Stimulated activated CD8-positive, alpha-beta memory T cell treated with anti-CD3 and anti-CD28 coated beads, Interleukin-2, amount 100 ng/mL, for 48 hours (primary cell): ENCODE measurements around the gene ATP7B.

Source experiments
- DNase-seq, 2 donors: peaks; one replicate each; pipeline ENCODE4 v3.0.0-alpha.2; 2020; ENCODE audit warnings: low read depth in 2 of 2

The ATP7B gene

DNA sequence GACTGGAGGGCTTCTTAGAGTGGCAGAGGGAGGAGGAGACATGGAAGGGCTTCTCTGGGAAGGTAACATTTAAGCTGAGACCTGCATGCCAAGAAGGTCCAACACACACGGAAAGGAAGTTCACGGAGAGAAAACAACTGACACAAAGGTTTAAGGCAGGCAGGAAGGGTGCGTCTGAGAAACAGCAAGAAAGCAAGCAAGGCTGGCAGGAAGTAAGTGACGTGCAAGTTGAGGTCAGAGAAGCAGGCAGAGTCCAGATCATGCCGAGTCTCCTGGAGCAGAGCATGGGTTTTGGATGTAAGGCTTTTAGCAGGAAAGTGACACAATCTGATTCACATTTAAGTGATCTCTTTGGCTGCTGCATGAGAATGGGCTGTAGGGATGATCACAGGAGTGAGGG is 60.5 kb downstream of the ATP7B start:
- no peak for DNase-seq

DNA sequence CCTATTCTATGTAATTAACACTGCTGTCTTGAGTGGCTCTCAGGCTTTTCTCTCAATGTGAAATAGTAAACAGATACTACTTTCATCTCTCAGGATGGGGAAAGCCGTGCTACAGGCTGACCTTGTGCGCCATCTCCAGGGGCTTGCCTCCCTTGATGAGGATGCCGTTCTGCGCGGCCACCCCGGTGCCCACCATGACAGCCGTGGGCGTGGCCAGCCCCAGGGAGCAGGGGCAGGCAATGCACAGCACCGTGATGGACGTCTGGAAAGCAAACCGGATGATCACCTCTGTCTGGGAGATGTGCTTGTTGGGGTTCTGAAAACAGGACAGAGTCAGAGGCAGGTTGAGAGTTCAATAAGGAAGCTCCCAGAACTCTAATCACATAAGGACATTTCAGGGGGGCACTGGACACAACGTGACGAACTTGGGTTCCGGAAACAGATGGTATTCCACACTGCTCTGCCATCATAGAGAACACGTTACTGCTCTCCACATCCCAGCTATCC is 65.0 kb downstream of the ATP7B start:
- no peak for DNase-seq

DNA sequence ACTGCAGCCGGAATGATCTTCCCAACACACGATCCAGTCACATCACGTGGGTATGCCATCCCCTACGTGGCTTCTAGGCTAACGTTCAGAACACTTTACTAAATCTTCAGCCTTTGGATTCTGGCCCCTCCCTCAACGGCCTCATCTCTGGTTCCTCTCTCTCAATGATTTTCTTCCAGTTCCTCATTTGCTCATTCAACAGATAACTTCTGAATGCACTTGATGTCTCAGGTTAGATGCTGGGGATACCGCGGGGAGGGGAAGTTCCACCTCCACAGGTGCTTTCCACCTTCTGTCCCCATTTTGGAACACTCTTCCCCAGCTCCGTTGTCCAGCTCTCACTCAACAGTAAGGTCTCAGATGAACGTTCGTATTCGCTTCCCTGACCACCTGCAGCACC is 66.1 kb downstream of the ATP7B start:
- DNase-seq = no peak

DNA sequence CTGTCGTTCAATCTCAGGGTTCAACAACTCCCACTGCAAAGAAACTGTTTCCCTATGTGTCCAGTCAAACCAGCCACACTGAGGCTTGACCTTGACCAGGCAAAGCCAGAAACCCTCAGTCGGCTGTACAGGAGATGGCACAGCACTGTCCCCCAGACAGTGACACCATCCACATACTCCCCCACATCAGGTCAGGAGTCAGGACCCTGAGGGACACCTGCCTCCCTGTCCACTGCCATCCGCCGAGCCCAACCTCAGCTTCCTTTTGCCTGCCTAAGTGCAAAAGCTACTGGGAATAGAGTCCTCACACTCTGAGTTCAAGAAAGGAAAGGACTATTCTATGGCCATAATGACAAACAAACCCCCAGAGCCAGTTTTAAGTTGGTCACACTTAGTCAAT is 66.8 kb downstream of the ATP7B start:
- no peak for DNase-seq

DNA sequence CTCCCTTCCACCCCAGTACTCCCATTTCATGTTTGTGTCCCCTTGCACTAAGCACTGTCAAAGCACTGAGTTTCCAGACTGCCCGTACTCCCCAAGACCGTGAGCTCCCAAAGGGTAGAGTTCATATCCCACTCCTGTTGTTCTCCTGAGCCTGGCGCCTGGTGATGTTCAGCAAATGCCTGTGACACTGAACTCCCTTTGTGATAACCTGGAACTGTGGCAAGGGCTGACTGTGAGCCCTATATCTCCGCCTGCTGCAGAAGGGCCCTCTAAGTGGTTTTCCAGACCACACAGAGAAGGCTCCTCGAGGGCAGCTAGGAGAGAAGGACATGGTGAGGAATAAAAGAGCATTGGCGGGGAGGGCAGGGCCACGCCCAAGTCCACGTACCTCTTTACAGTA is 67.5 kb downstream of the ATP7B start:
- DNase-seq = no peak

DNA sequence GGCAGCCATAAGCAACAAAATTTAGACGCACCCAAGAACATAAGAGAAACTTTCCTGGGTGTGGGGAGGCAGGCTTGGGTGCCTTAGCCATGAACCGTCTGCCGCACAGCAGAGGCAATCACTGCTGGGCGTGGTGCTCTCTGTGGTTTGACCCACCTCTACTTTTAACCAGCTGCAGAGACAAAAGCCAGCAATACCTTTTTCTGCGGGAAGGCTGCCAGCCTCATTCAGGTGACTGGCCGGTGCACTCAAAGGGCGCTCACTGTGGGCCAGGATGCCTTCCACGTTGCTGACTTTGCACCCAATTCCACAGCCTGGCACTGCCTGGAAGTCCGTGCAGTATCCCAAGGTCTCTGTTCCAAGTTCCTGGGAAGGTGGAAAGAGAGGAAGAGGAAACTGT is 69.1 kb downstream of the ATP7B start:
- DNase-seq = no peak

DNA sequence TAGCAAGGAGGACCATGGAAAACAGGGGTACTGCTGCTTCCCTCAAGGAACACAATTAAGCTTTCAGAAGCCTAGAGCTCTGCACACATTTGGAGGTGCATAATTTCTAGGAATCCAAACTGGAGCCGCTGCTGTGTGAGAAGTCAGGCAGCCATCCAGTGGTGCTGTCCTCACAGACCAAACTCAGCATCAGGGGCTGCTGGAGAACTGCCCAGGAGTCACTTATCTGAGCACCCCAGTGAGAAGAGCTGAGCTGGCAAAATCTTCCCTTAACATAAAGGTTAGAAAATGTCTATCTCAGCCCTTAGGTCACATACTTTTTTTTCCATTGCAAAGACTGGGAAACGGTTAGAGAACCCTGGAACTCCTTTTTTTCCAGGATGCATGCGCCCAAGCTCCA is 72.8 kb downstream of the ATP7B start:
- DNase-seq = no peak

DNA sequence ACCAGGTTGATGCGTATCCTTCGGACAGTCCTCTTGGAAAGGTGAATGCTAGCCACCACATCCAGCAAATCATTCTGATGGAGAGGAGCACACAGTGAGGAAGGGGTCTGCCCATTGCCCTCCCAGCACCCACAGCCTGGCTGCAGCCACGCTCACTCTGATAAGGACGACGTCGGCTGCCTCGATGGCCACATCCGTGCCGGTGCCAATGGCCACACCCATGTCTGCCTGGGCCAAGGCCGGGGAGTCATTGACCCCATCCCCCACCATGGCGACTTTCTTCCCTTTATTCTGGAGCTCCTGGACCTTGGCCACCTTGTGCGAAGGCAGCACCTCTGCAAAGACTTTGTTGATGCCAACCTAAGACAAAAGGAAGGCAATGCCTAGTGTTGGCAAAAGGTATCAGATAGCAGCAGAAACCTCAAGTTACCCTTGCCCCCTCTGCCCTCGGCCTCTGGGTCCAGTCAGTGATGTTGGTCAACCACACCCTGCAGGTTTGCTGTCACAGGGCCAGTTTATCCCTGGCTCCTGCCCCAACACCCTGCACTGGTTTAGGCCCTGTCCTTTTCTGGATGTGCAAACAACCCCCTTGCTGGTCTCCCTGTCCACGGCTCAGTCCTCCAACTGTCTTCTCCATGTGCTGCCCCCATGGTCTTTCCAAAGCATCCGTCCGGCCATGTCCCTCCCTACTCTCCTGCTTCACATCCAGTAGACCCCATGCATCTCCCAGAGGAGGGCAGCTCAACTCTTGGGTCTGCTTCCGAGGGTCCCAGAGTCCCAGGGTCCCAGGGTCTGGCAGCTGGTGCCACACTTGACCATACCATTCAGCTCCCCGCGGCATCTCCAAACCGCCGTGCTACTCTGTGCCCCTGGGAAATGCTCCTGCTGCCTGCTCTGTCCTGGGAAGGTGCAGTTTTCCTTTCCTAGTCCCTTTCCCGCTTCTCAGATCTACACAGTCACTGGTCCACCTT is 73.6 kb downstream of the ATP7B start:
- no peak for DNase-seq

DNA sequence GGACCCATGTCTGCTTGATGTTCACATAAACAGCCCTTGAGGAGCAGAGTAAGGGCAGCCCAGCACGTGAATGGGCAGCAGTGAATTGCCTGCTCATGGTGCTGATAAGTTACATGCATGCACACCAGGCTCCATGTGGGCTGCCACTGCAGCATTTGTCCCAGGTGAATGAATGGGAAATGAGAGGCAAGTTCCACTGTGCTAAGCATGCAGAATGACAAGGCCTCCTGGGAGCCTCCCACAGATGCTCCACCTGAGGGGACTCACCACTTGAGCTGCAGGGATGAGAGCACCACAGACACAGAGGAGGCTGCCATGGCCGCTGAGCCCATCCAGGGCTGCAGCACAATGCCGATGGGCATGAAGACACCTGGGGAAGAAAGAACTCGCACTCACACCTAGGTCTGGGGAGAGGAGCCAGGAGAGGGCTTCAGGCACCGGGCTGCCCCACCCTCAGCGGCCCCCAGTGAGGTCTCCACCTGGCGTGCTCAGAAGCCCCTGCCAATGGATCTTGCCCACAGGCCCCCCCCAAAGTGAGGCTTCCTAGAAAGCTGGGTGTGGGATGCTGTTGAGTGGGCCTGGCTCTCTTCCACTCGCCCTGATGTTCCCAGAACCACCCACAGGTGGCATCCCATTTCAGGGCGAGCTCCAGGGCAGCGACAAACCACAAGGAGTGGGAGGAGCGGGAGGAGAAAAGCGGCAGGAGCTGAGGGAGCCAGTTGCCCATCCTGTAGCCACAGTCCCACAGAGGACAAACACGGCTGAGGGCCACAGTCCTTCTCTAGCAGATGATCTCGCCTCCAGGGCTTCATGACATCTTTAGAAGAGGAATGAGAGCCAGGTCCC is 75.7 kb downstream of the ATP7B start:
- no peak for DNase-seq

DNA sequence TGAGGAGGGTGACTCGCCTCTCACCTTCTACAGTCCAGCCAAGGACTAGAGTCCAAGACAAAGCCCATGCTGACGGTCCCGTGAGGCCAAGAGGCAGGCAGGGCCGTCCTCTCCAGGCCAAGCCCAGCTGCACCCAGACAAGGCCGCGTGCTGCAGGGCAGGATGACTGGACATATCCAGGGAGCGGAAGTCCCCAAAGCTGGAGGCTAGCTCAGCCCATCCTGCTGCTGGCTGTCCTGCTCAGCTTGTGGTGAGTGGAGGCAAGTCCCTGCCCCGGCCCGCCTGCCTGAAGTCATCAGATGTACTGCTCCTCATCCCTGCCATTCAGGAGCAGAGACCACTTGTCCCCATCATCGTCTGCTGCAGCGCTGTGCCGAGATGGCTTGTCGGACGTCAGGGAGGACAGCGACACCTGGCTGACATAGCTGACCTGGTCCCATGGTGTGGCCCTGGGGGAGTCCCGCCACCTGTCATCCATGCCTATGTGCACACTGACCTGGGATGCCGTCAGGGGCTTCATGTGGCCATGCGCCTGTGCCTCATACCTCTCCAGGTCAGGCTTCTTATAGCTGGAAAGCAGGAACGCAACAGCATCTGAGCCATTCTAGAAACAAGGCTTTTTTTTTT is 76.7 kb downstream of the ATP7B start:
- DNase-seq = no peak

DNA sequence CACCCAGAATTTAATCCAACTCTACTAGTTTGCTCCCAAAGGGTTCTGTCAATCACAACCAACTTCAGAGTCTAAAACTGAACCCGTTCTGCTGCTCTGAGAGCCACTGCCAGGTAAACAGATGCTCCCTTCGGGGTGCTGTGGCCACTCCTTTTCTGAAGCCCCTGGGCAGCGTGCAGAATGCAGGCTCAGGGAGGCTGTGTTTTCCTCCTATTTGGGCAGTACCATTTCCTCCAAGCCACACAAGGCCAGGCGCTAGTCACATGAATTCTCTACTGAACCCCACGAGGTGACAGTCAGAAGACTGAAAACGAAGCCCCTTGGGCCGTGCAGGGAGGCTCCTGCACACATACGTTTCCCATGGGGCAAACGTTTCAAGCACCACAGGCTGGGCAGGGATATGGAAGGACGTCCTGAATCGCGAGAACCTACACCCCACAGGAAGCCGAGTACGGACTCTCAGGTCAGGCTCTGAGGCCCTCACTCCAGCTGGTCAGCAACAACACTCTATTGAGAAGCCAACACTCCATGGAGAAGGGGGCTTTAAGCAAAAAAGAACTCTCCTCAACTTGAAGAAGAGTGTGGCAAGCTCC is 77.7 kb downstream of the ATP7B start:
- DNase-seq = no peak

DNA sequence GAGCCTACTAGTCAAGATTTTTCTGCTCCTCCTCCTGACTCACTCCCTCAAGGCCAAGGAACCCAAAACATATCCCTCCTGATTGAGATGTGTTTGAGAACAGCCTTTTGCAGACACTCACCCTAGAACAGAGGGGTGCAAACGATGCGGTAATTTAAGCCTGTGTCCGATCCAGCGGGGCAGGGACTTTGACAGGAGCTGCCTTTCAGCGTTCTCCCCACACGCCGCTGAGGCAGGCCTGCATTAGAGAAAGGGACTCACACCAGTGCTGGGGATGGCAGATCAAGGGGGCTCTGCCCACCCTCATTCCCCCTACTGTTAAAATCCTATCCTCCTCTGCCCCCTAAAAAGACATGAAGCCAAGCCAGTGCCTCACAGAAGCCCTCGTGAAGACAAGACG is 79.0 kb downstream of the ATP7B start:
- DNase-seq = no peak

DNA sequence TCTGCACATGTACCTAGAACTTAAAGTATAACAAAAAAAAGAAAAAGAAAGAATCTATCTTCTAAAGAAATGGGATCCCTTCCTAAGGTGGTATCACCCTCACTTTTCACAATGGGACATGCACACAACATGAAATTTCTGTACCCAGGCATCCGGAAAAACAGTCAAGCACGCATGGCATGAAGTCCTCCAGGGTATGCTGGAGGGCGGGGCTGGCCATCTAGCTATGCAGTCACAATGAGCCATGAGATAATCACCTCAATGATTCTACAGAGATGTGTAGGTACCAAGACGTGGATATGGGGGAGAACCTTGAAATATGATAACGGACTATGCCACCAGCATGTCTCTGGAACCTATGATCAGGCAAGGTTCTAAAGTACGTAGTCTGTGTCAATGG is 79.6 kb downstream of the ATP7B start:
- no peak for DNase-seq

DNA sequence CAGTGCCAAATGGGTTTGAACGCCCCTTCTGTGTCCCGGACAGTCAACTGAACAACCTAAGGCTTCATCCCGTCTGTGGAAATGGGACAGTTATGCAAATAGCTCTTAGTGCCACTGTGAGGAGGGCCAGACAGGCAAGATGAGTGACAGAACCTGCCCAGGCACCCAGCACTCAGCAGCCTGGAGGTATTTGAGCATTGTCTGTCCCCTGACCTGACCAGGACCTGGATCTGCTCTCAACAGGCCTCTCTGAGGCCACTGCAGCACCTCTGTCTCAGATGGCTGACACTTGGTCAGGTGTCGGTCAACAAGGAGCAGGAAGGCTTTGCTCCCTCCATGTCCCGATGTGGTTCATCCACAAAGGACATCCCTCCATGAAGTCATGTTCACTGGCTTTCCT is 81.6 kb downstream of the ATP7B start:
- no peak for DNase-seq

DNA sequence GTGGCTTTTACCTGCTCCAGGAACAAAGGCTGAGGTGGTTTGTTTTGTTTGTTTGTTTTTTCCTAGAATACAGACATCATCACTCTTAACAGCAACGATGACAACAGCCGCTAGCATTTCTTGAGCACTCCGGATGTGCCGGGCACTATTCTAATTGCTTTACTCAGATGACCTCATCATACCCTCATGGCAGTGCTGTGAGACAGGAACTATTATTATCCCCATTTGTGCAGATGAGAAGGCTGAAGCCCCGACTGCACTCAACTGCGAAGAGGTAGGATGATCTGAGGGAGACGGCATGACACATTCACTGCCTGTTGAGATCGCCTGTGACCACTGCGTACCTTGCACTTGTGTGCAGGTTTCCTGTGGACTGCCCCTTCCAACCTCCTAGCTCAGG is 83.0 kb downstream of the ATP7B start:
- DNase-seq = no peak

DNA sequence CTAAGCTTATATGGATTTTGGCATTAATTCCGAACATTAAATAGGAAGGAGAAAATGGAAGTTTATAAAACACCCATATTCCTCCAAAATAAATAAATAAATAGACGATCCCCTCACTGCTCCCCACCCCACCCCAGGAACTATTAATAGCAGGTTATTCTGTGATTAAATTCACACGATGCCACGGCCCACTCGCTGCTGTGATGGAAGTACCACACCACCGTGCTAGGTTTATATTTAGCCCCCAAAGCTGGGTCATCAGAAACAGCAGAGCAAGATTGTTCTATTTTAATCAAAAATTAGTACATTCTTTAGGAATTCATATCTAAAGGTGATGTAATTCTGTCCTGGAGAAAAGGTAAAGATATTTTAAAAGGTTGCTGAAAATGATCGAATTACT is 84.1 kb downstream of the ATP7B start:
- no peak for DNase-seq

DNA sequence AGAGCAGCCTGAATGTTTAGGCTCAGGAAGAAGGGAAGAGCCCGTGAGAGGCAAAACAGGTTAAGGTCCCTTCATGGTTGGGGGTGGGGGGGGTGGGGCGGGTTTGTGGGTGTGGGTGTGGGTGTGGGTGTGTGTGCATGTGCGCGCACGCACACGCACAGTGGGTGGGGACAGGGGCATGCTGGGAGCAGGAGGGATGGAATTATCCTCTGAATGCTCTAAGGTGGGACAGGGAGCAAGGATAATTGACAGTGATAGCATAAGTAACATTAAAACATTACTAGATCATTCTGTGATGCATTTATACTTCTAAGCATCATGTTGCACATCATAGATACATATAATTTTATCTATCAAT is 84.7 kb downstream of the ATP7B start:
- no peak for DNase-seq

DNA sequence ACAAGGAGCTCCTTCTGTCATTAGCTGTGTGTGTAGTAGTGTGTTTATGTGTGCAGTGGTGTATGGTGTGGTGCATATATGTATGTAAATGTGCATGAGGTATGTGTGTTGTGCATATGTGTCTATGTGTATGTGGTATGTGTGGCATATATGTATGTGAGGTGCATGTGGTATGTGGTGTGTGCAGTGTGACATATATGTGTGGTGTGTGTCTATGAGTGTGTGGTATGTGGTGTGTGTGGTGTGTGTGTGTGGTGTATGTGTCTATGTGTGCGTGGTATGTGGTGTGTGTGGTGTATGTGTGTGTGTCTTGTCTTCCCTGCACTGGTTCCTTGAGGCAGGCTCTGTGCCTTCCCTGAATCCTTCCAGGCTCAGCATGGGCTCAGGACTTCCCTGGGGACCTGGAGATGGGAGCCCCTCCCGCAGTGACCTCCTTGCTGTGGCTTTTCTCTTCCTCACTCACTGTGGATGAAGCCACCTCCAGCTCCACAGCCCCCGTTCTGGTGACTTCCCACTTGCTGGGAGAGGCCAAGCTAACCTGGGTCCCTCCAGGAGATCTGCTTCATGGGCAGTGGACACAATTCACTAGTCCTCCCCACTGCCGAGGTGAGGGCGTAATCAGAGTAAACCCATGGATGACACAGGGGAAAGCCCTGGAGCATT is 85.3 kb downstream of the ATP7B start:
- DNase-seq = no peak

DNA sequence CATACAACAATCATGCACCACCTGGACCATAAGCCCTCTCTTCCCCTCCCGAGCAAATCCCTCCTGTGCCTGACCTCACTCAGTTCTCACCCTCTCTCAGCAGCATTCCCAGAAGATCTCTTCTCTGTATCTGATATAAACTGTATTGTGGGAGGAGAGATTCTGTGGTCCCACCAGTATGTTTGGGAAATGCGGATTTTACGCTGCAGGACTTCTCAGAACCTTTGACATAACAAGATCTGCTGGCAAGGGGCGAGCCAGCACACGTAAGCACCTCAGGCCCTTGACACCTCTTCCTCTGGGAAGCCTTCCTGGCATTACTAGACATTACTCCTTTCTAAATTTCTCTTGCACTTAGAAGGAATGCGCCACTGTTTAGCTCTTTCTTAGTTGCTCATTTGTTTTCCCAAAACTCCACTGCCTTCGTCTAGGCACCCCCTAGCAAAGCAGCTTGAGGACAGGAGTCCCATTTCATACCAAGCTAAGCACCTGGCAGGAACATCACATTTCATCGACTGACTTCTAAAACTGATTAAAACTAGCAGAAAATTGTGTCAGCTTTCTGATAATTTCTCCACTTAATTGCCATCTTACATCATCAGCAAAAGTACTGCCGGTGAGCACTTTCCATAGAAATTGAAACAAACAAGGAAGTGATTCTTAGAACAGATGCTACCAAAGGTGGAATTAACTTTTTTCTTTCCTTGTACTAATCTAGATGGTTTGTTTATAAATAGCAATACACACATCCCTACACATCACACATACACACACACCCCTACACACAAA is 86.3 kb downstream of the ATP7B start:
- DNase-seq = no peak

DNA sequence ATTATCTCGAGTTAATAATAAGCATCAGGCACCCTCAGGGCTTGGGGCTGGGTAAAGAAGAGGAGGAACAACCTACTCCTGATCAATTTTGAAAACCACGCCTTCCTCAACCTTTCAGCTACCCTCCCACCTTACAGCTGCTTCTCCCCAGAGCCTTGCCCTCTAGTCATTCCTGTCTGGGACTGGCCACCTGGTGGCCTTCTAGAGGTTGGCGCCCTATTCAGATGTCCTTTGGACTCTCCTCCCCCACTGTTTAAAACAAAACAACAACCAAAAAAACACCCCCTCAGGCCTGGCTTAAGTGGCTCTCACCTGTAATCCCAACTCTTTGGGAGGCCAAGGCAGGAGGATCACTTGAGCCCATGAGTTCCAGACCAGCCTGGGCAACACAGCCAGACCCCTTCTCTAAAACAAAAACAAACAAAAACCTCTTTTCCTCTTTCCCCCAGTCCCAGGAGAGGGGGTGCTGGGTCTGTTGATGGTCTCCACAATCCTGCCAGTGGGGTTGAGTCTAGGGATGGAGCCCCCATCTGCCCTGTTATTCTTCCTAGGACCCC is 87.2 kb downstream of the ATP7B start:
- DNase-seq = no peak
